ENCODE data around the gene AHNAK.
A peak's percentile ranks its signal among the peaks of the same experiment; 100 is the strongest.

The AHNAK gene

GRCh38 chr11:62423012-62423411, 123.6 kb downstream of the AHNAK start:
- Histone ChIP-seq H3K9ac (ENCODE audit: low read length) (no peak overlapping the region), H3K56ac (ENCODE audit: low read length) (no peak overlapping the region), H2BK5ac (ENCODE audit: low read length) (no peak overlapping the region), H4K5ac (ENCODE audit: low read length) (no peak overlapping the region), H2BK120ac (ENCODE audit: low read depth, low read length) (no peak overlapping the region), H3K4ac (ENCODE audit: low read depth, low read length) (no peak overlapping the region), H2BK15ac (replicated peaks; ENCODE audit: low read depth) (no peak overlapping the region), H3K36me3 (ENCODE audit: control insufficient read depth, insufficient read depth, low read length) (no peaks in the 10 kb centered on the region), H3K23ac (ENCODE audit: low read length) (no peak overlapping the region), H3K79me1 (ENCODE audit: low read length) (no peaks in the 10 kb centered on the region), H3K18ac (ENCODE audit: low read length) (no peak overlapping the region), H3K4me3 (ENCODE audit: low read length) (no peak overlapping the region), H4K8ac (ENCODE audit: low read depth, low read length) (no peak overlapping the region), H2AK5ac (ENCODE audit: low read length) (no peak overlapping the region), H3K4me1 (ENCODE audit: control insufficient read depth, low read depth, low read length) (peaks cover 7% of the 10 kb centered on the region), H3K27me3 (ENCODE audit: insufficient read depth, low read length, poor library complexity) (no peaks in the 10 kb centered on the region), H3K4me2 (ENCODE audit: low read length) (no peak overlapping the region), H3K27ac (ENCODE audit: low read depth, low read length) (no peak overlapping the region), H3K79me2 (ENCODE audit: control insufficient read depth, insufficient read depth, low read length) (no peaks in the 10 kb centered on the region)
- WGBS (ENCODE audit: extremely low coverage, insufficient coverage, low lambda C conversion rate): no CpG with 5 or more reads among the region's 4 CpGs
- no peak for DNase-seq

- Histone ChIP-seq H3K18ac (ENCODE audit: low read length) (no peak overlapping the region), H2BK15ac (replicated peaks; ENCODE audit: low read depth) (no peak overlapping the region), H4K8ac (ENCODE audit: low read depth, low read length) (no peak overlapping the region), H3K79me1 (ENCODE audit: low read length) (no peaks in the 10 kb centered on the region), H4K5ac (ENCODE audit: low read length) (no peak overlapping the region), H3K23ac (ENCODE audit: low read length) (no peak overlapping the region), H3K4ac (ENCODE audit: low read depth, low read length) (no peak overlapping the region), H2BK5ac (ENCODE audit: low read length) (no peak overlapping the region), H2BK120ac (ENCODE audit: low read depth, low read length) (no peak overlapping the region), H3K9ac (ENCODE audit: low read length) (no peak overlapping the region), H3K27ac (ENCODE audit: low read depth, low read length) (no peak overlapping the region), H3K56ac (ENCODE audit: low read length) (peak overlapping the region; percentile 17), H3K27me3 (ENCODE audit: insufficient read depth, low read length, poor library complexity) (no peaks in the 10 kb centered on the region), H3K4me2 (ENCODE audit: low read length) (no peak overlapping the region), H3K36me3 (ENCODE audit: control insufficient read depth, insufficient read depth, low read length) (no peaks in the 10 kb centered on the region), H3K4me3 (ENCODE audit: low read length) (no peak overlapping the region), H2AK5ac (ENCODE audit: low read length) (no peak overlapping the region), H3K4me1 (ENCODE audit: control insufficient read depth, low read depth, low read length) (peaks cover 4% of the 10 kb centered on the region), H3K79me2 (ENCODE audit: control insufficient read depth, insufficient read depth, low read length) (no peaks in the 10 kb centered on the region)
- no CpG with 5 or more reads among the region's 7 CpGs for WGBS (ENCODE audit: extremely low coverage, insufficient coverage, low lambda C conversion rate)
- DNase-seq: no peak
Observed at GRCh38 chr11:62421996-62422395, 124.6 kb downstream of the AHNAK start.

- H2BK5ac ChIP-seq (ENCODE audit: low read length): no peak overlapping the region
- no CpG with 5 or more reads among the region's 3 CpGs for WGBS (ENCODE audit: extremely low coverage, insufficient coverage, low lambda C conversion rate)
- H3K79me1 ChIP-seq (ENCODE audit: low read length): no peaks in the 10 kb centered on the region
- no peak overlapping the region for H2BK120ac ChIP-seq (ENCODE audit: low read depth, low read length)
- H4K5ac ChIP-seq (ENCODE audit: low read length): no peak overlapping the region
- H3K9ac ChIP-seq (ENCODE audit: low read length): no peak overlapping the region
- no peak overlapping the region for H3K27ac ChIP-seq (ENCODE audit: low read depth, low read length)
- H3K18ac ChIP-seq (ENCODE audit: low read length): no peak overlapping the region
- H3K4ac ChIP-seq (ENCODE audit: low read depth, low read length): no peak overlapping the region
- no peaks in the 10 kb centered on the region for H3K36me3 ChIP-seq (ENCODE audit: control insufficient read depth, insufficient read depth, low read length)
- H3K56ac ChIP-seq (ENCODE audit: low read length): no peak overlapping the region
- H3K4me3 ChIP-seq (ENCODE audit: low read length): no peak overlapping the region
- H2BK15ac ChIP-seq (replicated peaks; ENCODE audit: low read depth): no peak overlapping the region
- no peak overlapping the region for H4K8ac ChIP-seq (ENCODE audit: low read depth, low read length)
- no peak overlapping the region for H3K23ac ChIP-seq (ENCODE audit: low read length)
- no peak overlapping the region for H2AK5ac ChIP-seq (ENCODE audit: low read length)
- no peaks in the 10 kb centered on the region for H3K27me3 ChIP-seq (ENCODE audit: insufficient read depth, low read length, poor library complexity)
- no peak for DNase-seq
- H3K79me2 ChIP-seq (ENCODE audit: control insufficient read depth, insufficient read depth, low read length): no peaks in the 10 kb centered on the region
- no peak overlapping the region for H3K4me2 ChIP-seq (ENCODE audit: low read length)
- H3K4me1 ChIP-seq (ENCODE audit: control insufficient read depth, low read depth, low read length): no peaks in the 10 kb centered on the region
Observed at GRCh38 chr11:62420882-62421281, 125.7 kb downstream of the AHNAK start.

GRCh38 chr11:62419943-62420342, 126.7 kb downstream of the AHNAK start:
- no peaks in the 10 kb centered on the region for H3K36me3 ChIP-seq (ENCODE audit: control insufficient read depth, insufficient read depth, low read length)
- no peaks in the 10 kb centered on the region for H3K79me1 ChIP-seq (ENCODE audit: low read length)
- no peak overlapping the region for H2BK15ac ChIP-seq (replicated peaks; ENCODE audit: low read depth)
- H2AK5ac ChIP-seq (ENCODE audit: low read length): no peak overlapping the region
- H2BK120ac ChIP-seq (ENCODE audit: low read depth, low read length): no peak overlapping the region
- H3K27me3 ChIP-seq (ENCODE audit: insufficient read depth, low read length, poor library complexity): no peaks in the 10 kb centered on the region
- no peak overlapping the region for H3K56ac ChIP-seq (ENCODE audit: low read length)
- no peak overlapping the region for H3K9ac ChIP-seq (ENCODE audit: low read length)
- no peak overlapping the region for H4K8ac ChIP-seq (ENCODE audit: low read depth, low read length)
- H3K23ac ChIP-seq (ENCODE audit: low read length): no peak overlapping the region
- H3K79me2 ChIP-seq (ENCODE audit: control insufficient read depth, insufficient read depth, low read length): no peaks in the 10 kb centered on the region
- no peak overlapping the region for H2BK5ac ChIP-seq (ENCODE audit: low read length)
- no peak overlapping the region for H3K4me3 ChIP-seq (ENCODE audit: low read length)
- no peaks in the 10 kb centered on the region for H3K4me1 ChIP-seq (ENCODE audit: control insufficient read depth, low read depth, low read length)
- no peak overlapping the region for H4K5ac ChIP-seq (ENCODE audit: low read length)
- H3K4me2 ChIP-seq (ENCODE audit: low read length): no peak overlapping the region
- no peak overlapping the region for H3K27ac ChIP-seq (ENCODE audit: low read depth, low read length)
- DNase-seq: no peak
- H3K18ac ChIP-seq (ENCODE audit: low read length): no peak overlapping the region
- WGBS (ENCODE audit: extremely low coverage, insufficient coverage, low lambda C conversion rate): no CpG with 5 or more reads among the region's 1 CpG
- no peak overlapping the region for H3K4ac ChIP-seq (ENCODE audit: low read depth, low read length)

DNA sequence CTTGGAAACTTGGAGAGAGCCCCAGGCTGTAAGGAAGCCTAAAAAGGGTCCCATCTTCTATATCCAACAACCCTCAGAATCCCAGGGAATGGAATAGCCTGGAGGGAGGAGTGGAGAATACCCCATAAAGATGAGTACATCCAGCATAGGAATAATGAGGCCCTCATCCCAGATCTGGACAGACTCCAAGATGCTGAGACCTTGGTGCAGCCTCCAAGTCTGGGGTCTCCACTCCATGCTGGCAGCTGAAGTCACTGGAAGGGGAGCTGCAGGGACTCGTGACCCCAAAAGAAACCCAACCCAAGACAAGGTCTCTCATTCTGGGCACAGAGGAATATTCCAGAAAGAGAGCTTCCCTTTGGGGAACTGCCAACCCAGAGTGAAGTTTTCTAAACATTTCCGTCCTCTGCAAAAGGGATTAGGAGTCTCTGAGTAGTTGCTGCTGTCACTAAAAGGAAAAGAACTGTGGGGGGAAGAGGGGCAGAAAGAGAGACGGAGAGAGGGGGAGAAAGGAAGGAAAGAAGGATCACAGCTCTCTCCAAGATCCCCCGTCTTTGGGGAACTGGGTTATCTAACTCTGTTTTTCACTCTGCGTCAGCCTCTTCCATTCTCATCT, 127.2 kb downstream of the AHNAK start:
- Histone ChIP-seq H3K4me2 (ENCODE audit: low read length) (no peak overlapping the region), H3K18ac (ENCODE audit: low read length) (no peak overlapping the region), H3K36me3 (ENCODE audit: control insufficient read depth, insufficient read depth, low read length) (no peaks in the 10 kb centered on the region), H4K5ac (ENCODE audit: low read length) (no peak overlapping the region), H3K23ac (ENCODE audit: low read length) (no peak overlapping the region), H3K79me2 (ENCODE audit: control insufficient read depth, insufficient read depth, low read length) (no peaks in the 10 kb centered on the region), H2BK15ac (replicated peaks; ENCODE audit: low read depth) (no peak overlapping the region), H3K4me3 (ENCODE audit: low read length) (no peak overlapping the region), H2BK120ac (ENCODE audit: low read depth, low read length) (no peak overlapping the region), H3K27ac (ENCODE audit: low read depth, low read length) (no peak overlapping the region), H3K27me3 (ENCODE audit: insufficient read depth, low read length, poor library complexity) (no peaks in the 10 kb centered on the region), H3K4ac (ENCODE audit: low read depth, low read length) (no peak overlapping the region), H3K4me1 (ENCODE audit: control insufficient read depth, low read depth, low read length) (no peaks in the 10 kb centered on the region), H2AK5ac (ENCODE audit: low read length) (no peak overlapping the region), H3K79me1 (ENCODE audit: low read length) (no peaks in the 10 kb centered on the region), H2BK5ac (ENCODE audit: low read length) (no peak overlapping the region), H4K8ac (ENCODE audit: low read depth, low read length) (no peak overlapping the region), H3K56ac (ENCODE audit: low read length) (no peak overlapping the region), H3K9ac (ENCODE audit: low read length) (no peak overlapping the region)
- no CpG with 5 or more reads among the region's 5 CpGs for WGBS (ENCODE audit: extremely low coverage, insufficient coverage, low lambda C conversion rate)
- no peak for DNase-seq

- no peak within 1 kb of the TSS for H4K8ac ChIP-seq (ENCODE audit: low read depth, low read length)
- H3K4me1 ChIP-seq (ENCODE audit: control insufficient read depth, low read depth, low read length): no peaks in the 10 kb centered on the region
- no peak for DNase-seq
- H3K79me2 ChIP-seq (ENCODE audit: control insufficient read depth, insufficient read depth, low read length): no peaks in the 10 kb centered on the region
- WGBS (ENCODE audit: extremely low coverage, insufficient coverage, low lambda C conversion rate): no CpG with 5 or more reads among the region's 4 CpGs
- no peak within 1 kb of the TSS for H3K4me2 ChIP-seq (ENCODE audit: low read length)
- no peak within 1 kb of the TSS for H3K18ac ChIP-seq (ENCODE audit: low read length)
- H3K27me3 ChIP-seq (ENCODE audit: insufficient read depth, low read length, poor library complexity): no peaks in the 10 kb centered on the region
- no peak within 1 kb of the TSS for H2BK15ac ChIP-seq (replicated peaks; ENCODE audit: low read depth)
- no peak within 1 kb of the TSS for H2BK5ac ChIP-seq (ENCODE audit: low read length)
- H2BK120ac ChIP-seq (ENCODE audit: low read depth, low read length): no peak within 1 kb of the TSS
- H3K56ac ChIP-seq (ENCODE audit: low read length): no peak within 1 kb of the TSS
- no peak within 1 kb of the TSS for H3K4me3 ChIP-seq (ENCODE audit: low read length)
- no peaks in the 10 kb centered on the region for H3K79me1 ChIP-seq (ENCODE audit: low read length)
- no peak within 1 kb of the TSS for H2AK5ac ChIP-seq (ENCODE audit: low read length)
- no peak within 1 kb of the TSS for H3K27ac ChIP-seq (ENCODE audit: low read depth, low read length)
- H3K9ac ChIP-seq (ENCODE audit: low read length): no peak within 1 kb of the TSS
- no peak within 1 kb of the TSS for H3K4ac ChIP-seq (ENCODE audit: low read depth, low read length)
- no peaks in the 10 kb centered on the region for H3K36me3 ChIP-seq (ENCODE audit: control insufficient read depth, insufficient read depth, low read length)
- no peak within 1 kb of the TSS for H3K23ac ChIP-seq (ENCODE audit: low read length)
- H4K5ac ChIP-seq (ENCODE audit: low read length): no peak within 1 kb of the TSS
Observed at GRCh38 chr11:62418733-62419132, 127.9 kb downstream of the AHNAK start, which contains the start of gene SCGB1A1. Gene SCGB1A1 (plus strand): TSS chr11:62419033. CDS start chr11:62419096, 63 bp downstream.
